GM19467 (cell line): ENCODE data around the gene NPHP1.
A peak's percentile ranks its signal among the peaks of the same experiment; 100 is the strongest.
"Not testable (repeated sequence)": the region's sequence is repeated elsewhere in the genome, so short reads cannot be mapped to it uniquely, and the experiment has no call there.

Experiments used
- ATAC-seq: cut with Tn5 transposase; IDR thresholded peaks from one replicate; pipeline ENCODE4 v1.9.1; 2021; ENCODE audit warnings: mild to moderate bottlenecking, moderate library complexity; ENCODE audit not compliant: unreplicated experiment

NPHP1 gene

DNA sequence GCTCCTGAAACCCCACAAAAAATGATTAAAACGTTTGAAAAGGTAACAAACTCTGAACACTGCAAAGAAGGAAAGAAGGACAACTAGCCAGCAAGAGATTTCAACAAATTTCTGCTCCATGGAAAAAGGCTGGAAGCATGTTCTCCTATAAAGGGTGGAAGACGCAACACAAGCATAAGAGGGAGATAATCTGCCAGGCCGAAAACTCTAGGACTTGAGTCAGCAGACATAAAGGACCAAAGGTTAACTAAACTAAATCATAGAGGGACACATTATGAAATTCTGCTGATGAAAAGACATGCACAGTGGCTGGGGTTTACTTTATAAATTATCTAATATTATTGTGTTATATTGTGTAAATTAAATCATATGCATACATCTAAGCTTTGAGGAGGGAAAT, 6.8 kb downstream of the NPHP1 start:
- no peak for ATAC-seq

DNA sequence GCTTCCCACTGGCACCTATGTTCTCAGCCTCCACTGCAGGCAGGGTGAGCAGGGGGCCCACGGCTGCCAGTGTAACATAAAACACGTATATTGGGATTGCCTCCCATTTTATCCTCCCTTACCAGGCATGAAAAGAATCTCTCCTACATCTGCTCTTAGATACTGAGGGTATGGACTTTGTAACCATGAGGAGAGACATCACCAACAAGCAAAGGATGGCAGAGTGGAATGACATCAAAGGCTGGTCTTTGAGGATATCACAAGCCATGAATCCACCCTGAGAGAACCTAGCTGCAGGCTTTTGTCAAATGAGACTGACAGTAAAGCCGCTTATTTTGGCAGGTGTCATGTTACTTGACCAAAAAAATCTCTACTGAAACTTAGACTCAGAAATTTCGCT, 7.4 kb downstream of the NPHP1 start:
- no peak for ATAC-seq

DNA sequence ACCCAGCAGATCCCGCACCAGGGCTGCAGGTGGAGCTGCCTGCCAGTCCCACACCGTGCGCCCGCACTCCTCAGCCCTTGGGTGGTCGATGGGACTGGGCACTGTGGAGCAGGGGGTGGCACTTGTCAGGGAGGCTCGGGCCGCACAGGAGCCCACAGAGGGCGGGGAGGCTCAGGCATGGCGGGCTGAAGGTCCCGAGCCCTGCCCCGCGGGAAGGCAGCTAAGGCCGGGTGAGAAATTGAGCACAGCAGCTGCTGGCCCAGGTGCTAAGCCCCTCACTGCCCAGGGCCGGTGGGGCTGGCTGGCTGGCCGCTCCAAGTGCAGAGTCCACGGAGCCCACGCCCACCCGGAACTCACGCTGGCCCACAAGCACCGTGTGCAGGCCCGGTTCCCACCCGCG, 14.6 kb downstream of the NPHP1 start:
- ATAC-seq: not testable (repeated sequence)

DNA sequence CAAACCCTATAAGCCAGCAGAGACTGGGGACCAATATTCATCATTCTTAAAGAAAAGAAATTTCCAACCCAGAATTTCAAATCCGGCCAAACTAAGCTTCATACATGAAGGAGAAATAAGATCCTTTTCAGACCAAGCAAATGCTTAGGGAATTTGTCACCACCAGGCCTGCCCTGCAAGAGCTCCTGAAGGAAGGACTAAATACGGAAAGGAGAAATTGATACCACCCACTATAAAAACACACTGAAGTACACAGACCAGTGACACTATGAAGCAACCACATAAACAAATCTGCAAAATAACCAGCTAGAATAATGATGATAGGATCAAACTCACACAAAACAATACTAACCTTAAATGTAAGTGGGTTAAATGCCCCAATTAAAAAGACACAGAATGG, 22.4 kb downstream of the NPHP1 start:
- no peak for ATAC-seq

DNA sequence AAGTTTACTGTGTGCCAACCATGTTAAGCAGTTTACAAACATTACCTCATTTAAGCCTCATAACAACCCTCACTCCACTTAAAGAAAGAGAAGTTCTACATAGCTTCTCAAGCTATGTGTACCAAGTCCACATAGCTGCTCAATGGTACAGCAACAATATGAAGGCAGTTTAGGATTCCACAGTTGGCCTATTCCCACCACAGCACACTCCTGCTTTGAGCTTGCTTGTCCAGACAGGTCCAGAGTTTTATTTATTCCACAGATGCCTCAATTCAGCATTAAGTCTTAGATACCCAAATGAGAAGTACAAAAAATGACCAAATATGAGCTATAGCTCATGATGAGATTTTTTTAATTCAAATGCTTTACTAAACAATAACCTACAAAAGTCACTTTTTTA, 24.8 kb downstream of the NPHP1 start:
- ATAC-seq: no peak

DNA sequence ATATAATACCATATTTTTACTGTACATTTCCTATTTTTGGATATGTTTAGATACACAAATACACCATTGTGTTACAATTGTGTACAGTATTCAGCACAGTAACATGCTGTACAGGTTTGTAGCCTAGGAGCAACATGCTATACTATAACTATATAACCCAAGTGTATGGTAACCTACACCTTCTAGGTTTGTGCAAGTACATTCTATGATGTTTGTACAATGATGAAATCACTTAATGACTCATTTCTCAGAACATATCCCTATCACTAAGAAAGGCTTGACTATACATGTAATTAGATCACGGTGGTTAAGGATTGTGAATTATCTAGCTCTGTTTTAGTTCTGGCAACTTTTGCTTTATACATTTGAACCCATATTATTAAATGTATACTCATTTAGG, 31.3 kb downstream of the NPHP1 start:
- ATAC-seq: no peak

DNA sequence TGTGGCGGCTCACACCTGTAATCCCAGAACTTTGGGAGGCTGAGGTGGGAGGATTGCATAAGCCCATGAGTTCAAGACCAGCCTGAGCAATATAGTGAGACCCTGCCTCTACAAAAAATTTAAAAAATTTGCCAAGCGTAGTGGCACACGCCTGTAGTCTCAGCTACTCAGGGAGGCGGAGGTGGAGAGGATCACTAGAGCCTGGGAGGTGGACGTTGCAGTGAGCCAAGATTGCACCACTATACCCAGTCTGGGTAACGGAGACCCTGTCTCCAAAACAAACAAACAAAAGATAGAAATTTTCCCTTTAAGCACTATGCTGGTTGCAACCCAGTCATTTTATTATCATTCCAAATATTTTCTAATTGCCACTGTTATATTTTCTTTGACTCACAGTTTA, 32.3 kb downstream of the NPHP1 start:
- ATAC-seq: no peak

DNA sequence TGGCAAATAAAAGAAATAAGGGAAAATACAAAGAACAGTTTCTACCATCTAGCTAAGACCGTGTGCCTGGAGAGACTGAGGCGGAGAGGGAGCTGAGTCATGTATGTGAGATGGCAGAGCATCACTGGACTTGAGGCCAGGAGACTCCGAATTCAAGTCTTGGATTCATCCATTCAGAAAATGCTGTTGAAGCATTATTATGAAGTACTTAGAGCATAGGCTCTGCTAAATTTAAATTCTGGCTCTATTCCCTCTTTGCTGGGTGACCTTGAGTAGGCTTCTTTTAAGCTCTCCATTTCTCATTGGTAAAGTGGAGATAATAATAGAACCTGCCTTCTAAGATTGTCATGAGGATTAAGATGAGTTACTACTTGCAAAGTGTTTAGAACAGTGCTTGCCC, 34.7 kb downstream of the NPHP1 start:
- ATAC-seq: no peak

DNA sequence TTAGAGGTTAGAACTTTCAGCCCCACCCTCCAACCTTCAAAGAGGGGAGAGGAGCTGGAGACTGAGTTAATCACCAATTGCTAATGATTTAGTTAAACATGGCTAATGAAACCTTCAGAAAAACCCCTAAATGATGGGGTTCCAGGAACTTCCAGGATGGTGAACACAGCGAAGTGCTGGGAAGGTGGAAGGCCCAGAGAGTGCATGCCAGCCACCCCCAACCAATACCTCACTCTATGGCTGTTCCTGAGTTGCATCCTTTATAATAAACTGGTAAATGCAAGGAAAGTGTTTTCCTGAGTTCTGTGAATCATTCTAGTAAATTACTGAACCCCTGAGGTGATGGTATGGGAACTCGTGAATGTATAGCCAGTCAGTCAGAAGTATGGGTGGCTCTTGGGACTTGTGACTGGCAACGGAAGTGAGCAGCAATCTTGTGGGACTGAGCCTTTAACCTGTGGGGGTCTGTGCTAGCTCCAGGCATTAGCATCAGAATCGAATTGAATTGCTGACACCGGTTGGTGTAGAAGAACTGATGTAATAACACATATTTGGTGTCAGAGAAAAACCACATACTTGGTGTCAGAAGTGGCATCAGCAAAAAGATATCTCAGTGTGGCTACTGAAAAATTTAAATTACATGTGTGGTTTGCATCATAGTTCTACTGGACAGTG, 37.4 kb downstream of the NPHP1 start:
- no peak for ATAC-seq

DNA sequence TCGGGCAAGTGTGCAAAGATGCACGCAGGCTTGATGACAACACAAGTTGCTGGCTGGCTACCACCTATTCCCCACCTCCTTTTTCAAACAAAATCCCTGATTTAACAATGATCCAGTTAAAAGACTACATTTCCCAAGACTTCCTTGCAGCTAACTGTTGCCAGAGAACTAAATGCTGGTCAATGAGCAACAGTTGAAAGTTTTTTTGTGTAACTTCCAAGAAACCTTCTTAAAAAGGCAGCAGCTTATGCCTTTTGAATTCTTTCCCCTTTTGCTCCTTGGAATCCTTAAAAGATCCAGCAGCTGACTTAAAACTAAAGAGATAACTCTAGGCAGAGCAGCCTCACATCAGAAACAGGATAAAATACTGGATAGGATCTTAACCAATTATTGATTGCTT, 38.5 kb downstream of the NPHP1 start:
- no peak for ATAC-seq

DNA sequence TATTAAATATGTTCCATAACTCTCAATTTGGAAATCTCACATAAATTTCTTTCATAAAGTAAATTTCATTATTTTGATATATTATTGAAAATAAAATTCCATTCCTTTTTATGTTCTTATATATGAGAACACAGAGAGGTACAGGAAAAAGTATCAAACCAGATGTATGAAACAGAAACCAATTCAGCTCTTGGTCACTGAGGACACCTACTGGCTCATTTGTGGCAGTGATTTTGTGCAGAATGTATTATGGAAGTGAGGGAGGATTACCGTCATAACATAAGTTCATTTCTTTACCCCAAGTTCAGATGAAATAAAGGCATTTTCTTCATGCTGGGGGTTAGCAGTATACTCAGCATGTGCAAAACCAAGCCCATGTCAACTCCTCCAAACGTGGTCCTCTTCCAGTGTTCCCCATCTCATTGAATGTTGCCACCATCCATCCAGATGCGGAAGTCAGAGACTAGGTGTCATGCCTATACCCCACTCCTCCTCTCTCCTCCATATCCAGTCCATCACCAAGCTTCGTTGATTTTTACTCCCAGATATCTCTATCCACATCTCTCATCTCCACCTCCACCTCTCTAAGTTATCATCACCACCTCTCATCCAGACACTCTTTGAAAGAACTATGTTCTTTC, 47.5 kb downstream of the NPHP1 start:
- peak; percentile 80 for ATAC-seq

DNA sequence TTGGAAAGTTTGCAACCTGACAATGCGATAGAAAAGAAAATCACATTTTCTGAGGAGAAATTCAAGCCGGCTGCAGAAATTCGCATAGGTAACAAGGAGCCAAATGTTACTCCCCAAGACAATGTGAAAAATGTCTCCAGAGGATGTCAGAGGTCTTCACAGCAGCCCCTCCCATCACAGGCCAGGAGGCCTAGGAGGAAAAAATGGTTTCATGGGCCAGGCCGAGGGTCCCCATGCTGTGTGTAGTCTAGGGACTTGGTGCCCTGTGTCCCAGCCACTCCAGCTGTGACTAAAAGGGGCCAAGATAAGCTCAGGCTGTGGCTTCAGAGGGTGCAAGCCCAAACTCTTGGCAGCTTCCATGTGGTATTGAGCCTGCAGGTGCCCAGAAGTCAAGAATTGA, 50.0 kb downstream of the NPHP1 start:
- not testable (repeated sequence) for ATAC-seq

DNA sequence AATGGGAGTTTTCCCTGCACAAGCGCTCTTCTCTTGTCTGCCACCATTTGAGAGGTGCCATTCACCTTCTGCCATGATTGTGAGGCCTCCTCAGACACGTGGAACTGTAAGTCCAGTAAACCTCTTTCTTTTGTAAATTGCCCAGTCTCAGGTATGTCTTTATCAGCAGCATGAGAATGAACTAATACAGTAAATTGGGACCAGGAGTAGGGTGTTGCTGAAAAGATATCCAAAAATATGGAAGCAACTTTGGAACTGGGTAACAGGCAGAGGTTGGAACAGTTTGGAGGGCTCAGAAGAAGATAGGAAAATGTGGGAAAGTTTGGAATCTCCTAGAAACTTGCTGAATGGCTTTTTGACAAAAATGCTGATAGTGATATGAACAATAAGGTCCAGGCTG, 50.6 kb downstream of the NPHP1 start:
- ATAC-seq: not testable (repeated sequence)

DNA sequence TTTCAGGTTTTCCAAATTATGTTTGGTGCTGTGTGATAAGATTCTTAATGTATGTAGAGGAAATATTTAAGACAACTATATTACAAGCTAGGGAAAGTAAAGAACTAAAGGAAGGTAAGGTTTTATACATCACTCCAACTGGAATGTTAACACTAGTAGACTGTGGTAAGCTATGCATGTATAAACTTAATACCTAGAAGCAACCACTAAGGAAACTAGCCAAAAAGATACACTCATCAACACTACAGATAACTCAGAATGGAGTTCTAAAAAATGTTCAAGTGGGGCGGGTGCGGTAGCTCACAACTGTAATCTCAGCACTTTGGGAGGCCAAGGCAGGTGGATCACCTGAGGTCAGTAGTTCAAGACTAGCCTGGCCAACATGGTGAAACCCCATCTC, 51.4 kb downstream of the NPHP1 start:
- ATAC-seq: no peak

DNA sequence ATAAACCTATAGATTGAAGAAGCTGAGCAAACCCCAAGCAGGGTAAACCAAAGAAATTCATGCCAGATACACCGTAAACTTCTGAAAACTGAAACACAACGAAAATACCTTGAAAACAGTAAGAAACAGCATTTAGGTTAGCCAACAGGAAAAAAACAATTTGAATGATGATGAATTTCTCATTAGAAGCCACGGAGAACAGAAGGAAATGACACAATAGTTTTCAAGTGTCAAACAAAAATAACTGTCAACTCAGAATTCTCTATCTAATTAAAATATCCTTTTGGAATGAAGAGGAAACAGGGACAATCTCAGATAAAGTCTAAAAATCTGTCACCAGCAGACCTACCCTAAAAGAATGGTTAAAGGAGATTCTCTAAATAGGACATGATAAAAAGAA, 51.9 kb downstream of the NPHP1 start:
- no peak for ATAC-seq

DNA sequence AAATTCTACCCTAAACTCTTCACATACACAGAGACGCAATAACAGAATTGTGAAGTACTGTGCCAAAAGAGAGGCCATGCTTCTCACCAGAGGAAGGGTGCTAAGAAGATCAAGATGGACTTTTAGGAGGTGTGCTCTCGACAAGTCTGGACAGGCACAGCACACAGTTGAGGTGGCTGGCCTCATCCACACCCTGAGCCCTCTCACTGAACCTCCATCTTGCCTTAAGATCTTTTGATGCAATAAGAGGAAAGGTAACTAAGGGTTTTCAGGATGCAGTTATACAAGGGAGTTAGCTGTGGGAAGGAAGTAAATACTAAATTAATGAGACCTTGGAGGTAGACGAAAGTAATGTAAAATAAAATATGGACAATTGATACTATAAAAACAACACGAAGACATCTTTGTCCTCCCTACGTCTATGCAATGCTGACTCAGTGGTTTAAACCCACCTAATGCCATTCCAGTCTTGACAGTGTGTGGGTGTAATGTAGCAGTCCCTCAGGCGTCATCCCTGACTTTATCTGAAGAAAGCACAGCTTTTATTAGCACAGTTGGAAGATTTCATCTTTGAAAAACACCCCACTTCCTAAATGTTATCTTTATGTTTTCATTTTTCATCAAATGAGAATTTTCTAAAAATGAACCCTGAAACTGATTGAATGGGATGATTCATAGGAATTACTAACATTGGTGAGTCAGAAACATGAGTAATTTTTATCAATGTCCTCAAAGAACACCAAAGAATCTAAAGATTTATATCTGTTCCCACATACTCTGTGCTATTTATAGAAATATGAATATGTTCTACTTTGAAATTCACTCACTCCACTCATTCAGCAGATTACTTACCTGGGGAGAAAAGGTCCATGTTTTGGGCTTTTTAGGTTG, 55.2 kb downstream of the NPHP1 start:
- no peak for ATAC-seq

DNA sequence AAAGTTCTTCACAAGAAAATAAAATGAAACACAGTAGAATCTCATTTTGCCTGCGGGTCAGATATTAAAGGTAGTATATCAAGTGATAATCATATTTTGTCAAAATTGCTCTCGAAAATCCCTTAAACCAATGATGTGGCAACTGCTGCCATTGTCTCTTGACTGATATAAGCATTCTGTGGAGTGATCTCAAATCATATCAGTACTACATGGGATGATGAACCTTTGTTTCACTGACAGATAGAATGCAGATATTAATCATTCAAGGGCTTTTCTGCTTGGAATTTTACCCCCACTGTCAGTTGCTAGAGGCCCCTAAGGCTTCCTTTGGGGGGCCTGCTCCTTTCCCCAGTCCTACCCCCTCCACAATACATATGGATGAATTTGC, 57.9 kb downstream of the NPHP1 start:
- no peak for ATAC-seq

DNA sequence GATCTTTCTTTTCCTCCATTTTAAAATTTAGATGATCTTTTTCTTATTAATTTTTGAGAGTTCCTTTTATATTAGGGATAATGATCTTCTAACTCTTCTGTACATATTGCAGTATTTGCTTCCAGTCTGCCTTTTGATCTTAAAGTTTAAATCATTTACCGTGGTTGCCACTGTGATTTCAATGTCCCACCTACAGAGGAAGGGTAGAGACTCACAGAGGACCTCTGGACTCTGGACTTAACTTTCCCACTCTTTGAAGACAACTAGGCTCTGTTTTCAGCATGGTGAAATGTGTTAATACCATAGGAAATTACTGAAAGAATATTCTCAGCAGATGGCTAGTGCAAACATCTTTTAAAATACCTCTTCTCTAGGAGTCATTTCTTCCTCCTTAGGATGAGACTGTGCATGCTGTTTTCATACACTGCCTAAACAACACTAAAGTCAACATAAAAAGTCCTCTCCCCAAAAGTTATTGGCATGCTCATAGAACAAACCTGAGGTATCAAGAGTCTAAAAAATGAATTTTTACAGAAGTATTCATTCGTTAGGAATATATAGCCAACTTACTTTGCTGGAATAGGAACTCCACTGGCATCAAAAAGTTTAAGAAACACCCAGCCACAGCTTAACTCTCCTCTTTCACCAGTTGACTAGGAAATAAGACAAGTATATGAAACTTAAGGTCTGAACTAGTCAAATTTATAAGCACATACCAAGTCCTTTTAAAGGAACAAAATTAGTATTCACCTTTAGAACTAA, 58.4 kb downstream of the NPHP1 start:
- ATAC-seq: no peak

DNA sequence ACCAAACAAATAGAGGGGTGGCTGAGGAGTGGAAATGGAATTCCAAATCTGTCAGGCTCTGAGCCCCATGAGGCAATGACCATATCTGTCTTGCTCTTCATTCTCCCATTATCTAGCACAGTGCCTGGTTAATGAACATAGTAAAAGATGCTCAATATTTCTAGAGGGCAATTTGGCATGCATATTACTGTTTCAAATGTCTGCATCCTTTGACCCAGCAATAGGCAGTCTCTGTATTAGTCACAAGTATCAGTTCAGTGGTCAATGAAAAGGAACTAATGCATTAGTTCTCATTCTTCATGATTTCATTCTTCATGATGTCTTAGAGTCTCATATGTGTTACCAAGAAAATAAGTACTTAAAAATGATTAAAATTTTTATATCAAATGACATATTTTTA, 60.8 kb downstream of the NPHP1 start:
- ATAC-seq: no peak

DNA sequence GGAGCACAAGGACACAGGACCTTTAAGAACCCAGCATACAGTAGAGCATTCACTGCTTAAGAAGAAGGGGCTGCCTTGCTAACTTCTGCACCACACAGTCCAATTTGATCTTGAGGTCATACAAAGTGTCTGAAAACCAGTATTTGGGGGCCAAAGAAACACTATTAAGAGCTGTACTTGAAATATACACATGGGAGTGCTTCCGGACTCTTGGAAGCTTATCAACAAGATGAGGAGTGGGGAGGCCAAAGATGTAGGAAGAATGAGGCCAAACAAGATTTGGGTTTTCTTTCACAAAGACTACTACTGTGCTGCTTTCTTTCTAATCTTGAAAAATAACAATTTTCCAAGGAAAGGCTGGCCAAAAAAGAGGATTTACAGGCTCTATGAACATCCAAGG, 64.4 kb downstream of the NPHP1 start:
- no peak for ATAC-seq

DNA sequence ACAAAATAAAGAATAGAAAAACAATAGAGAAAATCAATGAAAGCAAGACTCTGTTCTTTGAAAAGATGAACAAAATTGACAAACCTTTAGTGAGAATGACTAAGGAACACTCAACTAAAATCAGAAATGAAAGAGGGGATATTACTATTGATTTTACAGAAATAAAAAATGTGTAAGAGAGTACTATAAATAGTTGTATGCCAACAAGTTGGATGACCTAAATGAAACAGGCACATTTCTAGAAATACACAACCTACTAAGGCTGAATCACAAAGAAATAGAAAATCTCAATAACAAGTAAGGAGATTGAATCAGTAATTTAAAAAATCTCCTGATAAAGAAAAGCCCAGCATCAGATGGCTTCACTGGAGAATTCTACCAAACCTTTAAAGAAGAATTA, 70.8 kb downstream of the NPHP1 start:
- no peak for ATAC-seq
